ENCODE results near the gene IL37.

IL37 gene

GRCh38 chr2:112886291-112886690, 24.7 kb upstream of the IL37 start:
- no peak overlapping the region for H3K4me3 ChIP-seq (ENCODE audit: low read depth, low read length)
- no peaks in the 10 kb centered on the region for H3K27me3 ChIP-seq
- TF ChIP-seq, protein P1, sequence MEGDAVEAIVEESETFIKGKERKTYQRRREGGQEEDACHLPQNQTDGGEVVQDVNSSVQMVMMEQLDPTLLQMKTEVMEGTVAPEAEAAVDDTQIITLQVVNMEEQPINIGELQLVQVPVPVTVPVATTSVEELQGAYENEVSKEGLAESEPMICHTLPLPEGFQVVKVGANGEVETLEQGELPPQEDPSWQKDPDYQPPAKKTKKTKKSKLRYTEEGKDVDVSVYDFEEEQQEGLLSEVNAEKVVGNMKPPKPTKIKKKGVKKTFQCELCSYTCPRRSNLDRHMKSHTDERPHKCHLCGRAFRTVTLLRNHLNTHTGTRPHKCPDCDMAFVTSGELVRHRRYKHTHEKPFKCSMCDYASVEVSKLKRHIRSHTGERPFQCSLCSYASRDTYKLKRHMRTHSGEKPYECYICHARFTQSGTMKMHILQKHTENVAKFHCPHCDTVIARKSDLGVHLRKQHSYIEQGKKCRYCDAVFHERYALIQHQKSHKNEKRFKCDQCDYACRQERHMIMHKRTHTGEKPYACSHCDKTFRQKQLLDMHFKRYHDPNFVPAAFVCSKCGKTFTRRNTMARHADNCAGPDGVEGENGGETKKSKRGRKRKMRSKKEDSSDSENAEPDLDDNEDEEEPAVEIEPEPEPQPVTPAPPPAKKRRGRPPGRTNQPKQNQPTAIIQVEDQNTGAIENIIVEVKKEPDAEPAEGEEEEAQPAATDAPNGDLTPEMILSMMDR (IDR thresholded peaks at IDR 0.05; ENCODE audit: low read depth, low read length): no peak
- H3K4me1 ChIP-seq: no peaks in the 10 kb centered on the region
- H3K36me3 ChIP-seq: no peaks in the 10 kb centered on the region
- DNase-seq: no peak
- no peaks in the 10 kb centered on the region for H3K9me3 ChIP-seq

DNA sequence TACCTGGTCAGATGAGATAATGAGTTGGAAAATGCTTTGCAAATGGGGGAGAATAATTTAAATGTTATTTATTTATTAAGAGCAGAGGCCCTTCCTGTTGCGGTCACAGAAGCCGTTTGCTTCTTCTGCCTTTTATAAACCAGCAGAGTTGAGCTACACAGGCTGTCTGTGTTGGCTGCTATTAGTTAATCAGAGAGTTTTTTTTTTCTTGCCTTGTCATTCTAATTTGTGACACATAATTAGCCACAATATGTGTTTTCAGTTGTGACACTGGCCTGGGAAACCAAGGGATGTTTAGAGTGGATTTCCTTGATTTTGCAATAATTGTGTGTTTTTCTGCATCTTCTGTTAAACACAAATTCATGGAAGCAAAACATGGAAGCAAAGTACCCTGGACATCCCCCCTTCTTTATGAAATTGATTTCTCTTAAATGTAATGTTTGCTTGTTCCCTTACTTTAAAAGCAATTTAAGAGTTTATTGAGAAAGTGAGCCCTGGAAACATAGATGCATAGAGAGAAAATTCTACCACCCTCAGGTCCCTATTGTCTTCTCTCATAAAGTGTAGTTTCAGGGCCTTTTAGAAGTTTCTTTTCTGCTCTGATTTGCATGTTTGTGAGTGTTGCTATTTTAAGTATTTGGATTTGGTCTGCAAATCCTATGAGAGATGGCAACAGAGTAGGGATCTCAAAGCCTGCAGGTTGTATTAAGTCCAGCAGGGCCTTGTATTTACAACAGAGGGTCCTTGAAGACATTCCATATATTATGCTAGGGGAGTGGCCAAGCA, 22.8 kb upstream of the IL37 start:
- H3K9me3 ChIP-seq: no peaks in the 10 kb centered on the region
- no peak overlapping the region for H3K4me3 ChIP-seq (ENCODE audit: low read depth, low read length)
- H3K4me1 ChIP-seq: no peaks in the 10 kb centered on the region
- TF ChIP-seq, protein P1 (IDR thresholded peaks at IDR 0.05; ENCODE audit: low read depth, low read length): no peak
- no peaks in the 10 kb centered on the region for H3K27me3 ChIP-seq
- H3K36me3 ChIP-seq: no peaks in the 10 kb centered on the region
- DNase-seq: no peak

DNA sequence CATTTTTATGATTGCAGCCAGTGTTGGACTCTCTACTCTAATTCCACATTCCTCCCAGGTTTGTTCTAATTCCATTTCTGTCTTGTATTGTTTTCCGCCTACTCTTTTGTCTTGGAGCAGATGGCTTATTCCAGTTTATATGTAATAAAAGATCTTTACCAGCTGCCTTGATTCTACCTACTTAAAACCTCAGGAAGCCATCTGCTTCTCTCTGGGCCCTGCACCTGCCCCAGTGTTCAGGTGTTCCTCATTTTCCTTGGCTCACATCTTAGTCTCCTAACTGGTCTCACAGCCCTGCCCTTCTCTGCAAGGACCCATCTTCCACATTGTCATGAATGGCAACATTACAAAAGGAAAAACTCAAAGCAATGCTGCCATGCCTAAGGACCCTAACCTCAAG, 21.0 kb upstream of the IL37 start:
- Histone ChIP-seq H3K4me1 (no peaks in the 10 kb centered on the region), H3K4me3 (ENCODE audit: low read depth, low read length) (no peak overlapping the region), H3K9me3 (no peaks in the 10 kb centered on the region), H3K27me3 (no peaks in the 10 kb centered on the region), H3K36me3 (no peaks in the 10 kb centered on the region)
- TF ChIP-seq, protein P1 (IDR thresholded peaks at IDR 0.05; ENCODE audit: low read depth, low read length): no peak
- DNase-seq: no peak

GRCh38 chr2:112891385-112891831, 19.6 kb upstream of the IL37 start:
- TF ChIP-seq, protein P1 (IDR thresholded peaks at IDR 0.05; ENCODE audit: low read depth, low read length): no peak
- Histone ChIP-seq H3K4me3 (ENCODE audit: low read depth, low read length) (no peak overlapping the region), H3K27me3 (no peaks in the 10 kb centered on the region), H3K36me3 (no peaks in the 10 kb centered on the region), H3K4me1 (no peaks in the 10 kb centered on the region), H3K9me3 (no peaks in the 10 kb centered on the region)
- no peak for DNase-seq

DNA sequence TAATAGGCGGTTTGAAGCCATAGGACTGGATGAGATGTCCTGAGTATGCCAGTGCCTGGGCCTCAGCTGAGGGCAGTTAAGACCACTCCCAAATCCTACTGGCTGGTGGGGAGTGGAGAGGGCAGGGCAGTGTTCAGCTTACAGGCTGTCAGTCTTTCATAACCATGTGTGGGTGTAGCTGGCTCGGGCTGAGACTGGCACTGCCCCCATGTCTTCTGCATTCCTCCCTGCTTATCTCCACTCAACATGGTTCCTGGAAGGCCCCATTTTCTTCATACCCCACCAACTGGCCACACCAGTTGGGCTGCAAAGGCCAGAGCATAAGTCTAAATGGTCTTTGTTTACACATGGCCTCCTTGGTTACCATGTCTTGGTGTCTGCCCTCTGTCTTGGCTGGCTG, 17.2 kb upstream of the IL37 start:
- no peaks in the 10 kb centered on the region for H3K27me3 ChIP-seq
- H3K9me3 ChIP-seq: no peaks in the 10 kb centered on the region
- no peaks in the 10 kb centered on the region for H3K36me3 ChIP-seq
- no peaks in the 10 kb centered on the region for H3K4me1 ChIP-seq
- no peak for DNase-seq
- TF ChIP-seq, protein P1 (IDR thresholded peaks at IDR 0.05; ENCODE audit: low read depth, low read length): no peak
- H3K4me3 ChIP-seq (ENCODE audit: low read depth, low read length): no peak overlapping the region

GRCh38 chr2:112896909-112897623, 13.9 kb upstream of the IL37 start:
- Histone ChIP-seq H3K9me3 (no peaks in the 10 kb centered on the region), H3K4me1 (no peaks in the 10 kb centered on the region), H3K4me3 (ENCODE audit: low read depth, low read length) (no peak overlapping the region), H3K36me3 (no peaks in the 10 kb centered on the region), H3K27me3 (no peaks in the 10 kb centered on the region)
- DNase-seq: no peak
- TF ChIP-seq, protein P1 (IDR thresholded peaks at IDR 0.05; ENCODE audit: low read depth, low read length): no peak
